HG03432 (cell line): Measurements from ENCODE around the gene ABHD10.
A peak's percentile ranks its signal among the peaks of the same experiment; 100 is the strongest.

ENCODE experiments used
- ATAC-seq: cut with Tn5 transposase; IDR thresholded peaks from one replicate; pipeline ENCODE4 v1.9.1; 2021; ENCODE audit warnings: mild to moderate bottlenecking, moderate library complexity; ENCODE audit not compliant: unreplicated experiment

The ABHD10 gene

GRCh38 chr3:111978583-111979433, at the start of gene ABHD10:
TSS of gene ABHD10 (plus strand) at chr3:111979026. CDS start at chr3:111979062, 36 bp downstream.
- peak; percentile 97 for ATAC-seq

DNA sequence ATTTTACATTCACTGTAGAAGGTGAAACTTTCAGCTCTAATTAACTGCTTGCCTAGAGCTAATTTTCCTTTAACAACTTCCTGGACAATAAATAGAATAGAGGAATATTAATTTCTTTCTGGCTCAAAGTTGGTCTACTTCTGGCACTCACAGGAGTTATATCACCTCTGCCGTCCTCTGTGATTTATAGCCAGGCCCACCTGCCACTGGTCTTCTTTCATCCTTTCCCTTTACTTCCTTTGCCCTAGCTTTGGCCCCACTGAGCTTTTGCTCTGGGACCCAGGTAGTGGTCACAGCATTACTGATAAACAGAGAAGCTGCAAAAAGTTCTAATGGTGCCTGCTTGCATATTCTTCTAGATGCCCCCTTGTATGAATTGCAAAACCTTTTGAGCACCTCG, 49.3 kb upstream of the ABHD10 start:
- ATAC-seq, result no peak

DNA sequence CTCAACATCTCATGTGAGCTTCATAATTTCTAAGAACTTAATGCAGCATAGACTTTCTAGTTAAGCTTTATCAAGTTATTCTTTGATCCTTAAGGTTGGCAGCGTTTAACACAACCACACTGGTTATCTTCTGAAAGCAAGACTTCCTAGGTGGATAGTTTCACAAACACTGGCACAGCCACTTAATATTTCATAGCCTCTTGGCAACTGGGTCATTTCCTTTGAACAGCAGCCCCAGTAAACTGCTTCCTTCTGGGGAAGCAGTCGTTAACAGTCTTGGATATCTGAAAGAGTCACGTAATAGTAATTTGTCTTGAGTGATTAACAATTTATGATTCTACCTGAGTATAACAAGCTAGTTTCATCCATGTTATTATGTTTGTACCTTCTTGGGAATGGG, 45.9 kb upstream of the ABHD10 start:
- no peak for ATAC-seq

- no peak for ATAC-seq
These were observed 42.5 kb upstream of the ABHD10 start for GRCh38 chr3:111936191-111936841.

- ATAC-seq, result no peak
These were observed 41.9 kb upstream of the ABHD10 start for GRCh38 chr3:111936967-111937366.

DNA sequence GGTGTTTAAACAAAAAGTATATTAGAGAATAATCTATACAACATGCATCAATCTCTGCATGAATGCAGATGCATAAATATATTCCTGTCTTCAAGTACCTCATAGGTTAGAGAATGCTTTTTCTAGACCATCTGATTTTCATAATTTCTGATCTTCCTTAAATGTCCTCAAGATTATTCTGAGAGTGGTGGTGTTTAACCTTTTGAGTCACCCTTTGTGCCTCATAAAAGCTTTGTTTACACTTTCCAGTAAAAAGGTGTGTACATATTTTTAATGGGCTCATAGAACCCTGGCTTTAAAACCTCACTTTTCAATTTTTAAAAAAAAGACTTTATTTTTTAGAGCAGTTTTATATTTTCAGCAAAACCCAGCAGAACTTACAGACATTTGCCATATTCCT, 41.0 kb upstream of the ABHD10 start:
- no peak for ATAC-seq

DNA sequence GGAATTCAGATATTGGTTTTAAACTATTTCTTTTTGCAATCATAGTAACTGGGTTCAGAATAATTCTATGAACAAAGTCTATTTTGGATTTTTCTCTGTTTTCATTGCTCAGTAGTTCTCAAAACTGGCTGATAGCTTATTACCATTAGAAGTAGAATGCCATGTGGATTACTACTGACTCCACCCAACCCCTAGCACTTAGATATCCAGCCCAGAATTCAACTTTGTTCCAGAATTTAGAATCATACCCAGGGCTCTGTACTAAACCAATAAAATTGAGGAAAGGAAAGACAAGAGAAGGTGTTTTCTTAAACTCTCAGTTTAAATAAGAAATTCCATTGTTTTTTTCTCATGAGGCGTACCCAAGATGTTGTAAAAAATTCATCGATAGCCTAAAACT, 39.0 kb upstream of the ABHD10 start:
- ATAC-seq, result no peak

DNA sequence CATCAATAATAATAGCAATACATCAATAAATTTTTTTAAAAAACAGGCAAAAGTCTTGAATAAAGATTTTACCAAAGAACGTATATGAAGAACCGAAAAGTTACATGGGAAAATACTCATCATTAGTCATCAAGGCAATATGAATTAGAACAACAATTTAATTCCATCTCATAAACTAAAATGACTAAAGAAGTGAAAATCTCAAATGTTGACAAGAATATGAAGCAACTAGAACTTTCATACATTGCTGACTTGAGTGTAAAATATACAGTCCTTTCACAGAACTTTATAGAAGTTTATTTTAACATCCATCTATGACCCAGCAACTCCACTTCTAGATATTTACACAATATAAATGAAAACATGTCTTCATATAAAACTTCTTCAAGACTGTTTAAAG, 35.3 kb upstream of the ABHD10 start:
- no peak for ATAC-seq

GRCh38 chr3:111944372-111944771, 34.5 kb upstream of the ABHD10 start:
- no peak for ATAC-seq

GRCh38 chr3:111947231-111947630, 31.6 kb upstream of the ABHD10 start:
- ATAC-seq, result no peak

GRCh38 chr3:111948786-111949185, 30.0 kb upstream of the ABHD10 start:
- no peak for ATAC-seq

DNA sequence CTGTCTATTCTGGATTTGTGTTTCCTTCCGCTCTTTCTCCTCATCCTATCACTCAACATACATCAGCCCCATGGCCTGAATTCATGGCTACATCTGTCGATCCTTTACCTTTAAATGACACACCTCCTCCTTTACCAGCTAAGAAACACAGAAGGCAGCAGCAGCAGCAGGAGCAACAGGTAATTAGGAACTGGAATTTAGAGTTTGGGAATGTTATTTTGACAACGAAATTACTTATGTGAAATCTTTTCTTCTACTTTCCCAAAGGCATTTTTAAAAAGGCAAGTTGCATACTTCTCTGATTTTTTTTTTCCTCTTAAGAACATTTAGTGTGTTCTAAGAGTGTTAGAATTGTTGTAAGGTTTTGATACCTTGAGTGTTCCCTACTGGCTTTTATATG, 29.1 kb upstream of the ABHD10 start:
- ATAC-seq, result no peak

DNA sequence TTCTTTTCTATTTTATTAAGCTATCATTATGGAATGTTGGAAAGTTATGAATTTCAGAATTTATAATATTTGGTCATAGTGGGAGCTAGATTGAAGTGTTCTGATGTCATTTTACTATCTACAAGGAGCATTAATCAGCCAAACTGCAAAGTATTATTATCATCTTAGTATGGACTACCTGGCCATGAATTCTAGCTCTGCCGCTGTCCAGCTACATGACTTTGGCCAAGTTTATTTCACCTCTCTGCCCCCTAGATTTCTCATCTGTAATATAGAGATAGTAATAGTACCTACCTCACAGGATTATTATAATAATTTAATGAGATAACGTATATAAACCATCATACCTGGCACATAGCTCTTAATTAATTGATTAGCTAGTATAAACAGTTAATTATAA, 27.8 kb upstream of the ABHD10 start:
- no peak for ATAC-seq

DNA sequence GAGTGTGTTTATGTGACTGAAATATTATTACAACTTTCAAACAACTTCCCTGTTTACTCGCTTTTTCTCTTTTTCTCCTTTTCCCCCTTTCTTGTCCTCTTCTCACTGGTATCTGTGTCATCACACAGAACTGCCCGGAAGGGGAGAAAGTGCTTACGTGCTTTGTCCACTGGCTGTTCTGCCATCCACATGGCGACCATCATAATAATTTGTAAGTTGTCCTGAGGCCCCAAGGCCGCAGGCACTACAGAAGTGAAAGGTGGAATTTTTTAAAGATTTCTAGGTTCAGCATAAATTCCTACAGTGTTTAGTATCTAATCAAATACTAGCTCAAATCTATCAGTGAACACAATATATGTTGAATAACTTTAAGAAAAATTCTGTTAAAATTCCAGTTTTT, 26.7 kb upstream of the ABHD10 start:
- no peak for ATAC-seq

DNA sequence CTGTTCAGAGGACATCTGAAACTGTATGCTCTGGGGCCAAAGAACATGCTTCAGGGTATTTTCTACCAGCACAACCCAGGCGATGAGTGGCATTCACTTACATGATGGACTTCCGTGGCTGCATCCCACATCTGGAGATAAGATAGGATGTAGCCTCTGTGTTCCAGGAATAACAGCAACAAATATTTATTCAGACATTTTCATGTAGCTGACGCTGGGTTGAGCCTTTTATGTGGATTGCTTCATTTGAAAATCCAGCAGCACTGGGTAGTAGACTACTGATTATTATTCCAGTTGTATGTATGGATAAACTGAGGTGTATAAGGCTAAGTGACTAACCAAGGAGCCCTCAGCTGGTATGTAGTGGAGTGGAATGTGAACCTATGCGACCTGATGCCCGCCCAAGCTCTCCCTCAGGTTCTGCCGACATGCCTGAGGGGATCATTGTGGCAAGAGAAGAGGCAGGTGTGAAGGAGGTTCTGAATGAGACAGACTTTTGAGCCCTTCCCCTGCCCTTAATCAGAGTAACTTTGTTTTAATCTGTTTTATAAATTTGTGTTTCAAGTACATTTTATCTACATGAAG, 25.9 kb upstream of the ABHD10 start:
- ATAC-seq, result no peak

- ATAC-seq, result no peak
These were observed 24.4 kb upstream of the ABHD10 start for GRCh38 chr3:111954228-111954990.

DNA sequence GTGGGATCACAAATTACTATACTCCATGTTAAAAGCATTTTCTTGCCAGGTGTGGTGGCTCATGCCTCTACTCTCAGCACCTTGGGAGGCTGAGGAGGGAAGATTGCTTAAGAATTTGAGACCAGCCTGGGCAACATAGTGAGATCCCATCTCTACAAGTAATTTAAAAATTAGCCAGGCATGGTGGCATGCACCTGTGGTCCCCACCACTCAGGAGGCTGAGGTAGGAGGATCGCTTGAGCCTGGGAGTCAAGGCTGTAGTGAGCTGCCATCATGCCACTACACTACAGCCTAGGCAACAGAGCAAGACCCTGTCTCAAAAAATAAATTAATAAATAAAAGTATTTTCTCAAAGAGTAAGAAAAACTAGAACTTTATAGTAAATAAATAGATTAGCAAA, 22.9 kb upstream of the ABHD10 start:
- ATAC-seq, result no peak

GRCh38 chr3:111956449-111956848, 22.4 kb upstream of the ABHD10 start:
- ATAC-seq, result no peak

- ATAC-seq, result no peak
These were observed 21.7 kb upstream of the ABHD10 start for GRCh38 chr3:111956995-111957734.

DNA sequence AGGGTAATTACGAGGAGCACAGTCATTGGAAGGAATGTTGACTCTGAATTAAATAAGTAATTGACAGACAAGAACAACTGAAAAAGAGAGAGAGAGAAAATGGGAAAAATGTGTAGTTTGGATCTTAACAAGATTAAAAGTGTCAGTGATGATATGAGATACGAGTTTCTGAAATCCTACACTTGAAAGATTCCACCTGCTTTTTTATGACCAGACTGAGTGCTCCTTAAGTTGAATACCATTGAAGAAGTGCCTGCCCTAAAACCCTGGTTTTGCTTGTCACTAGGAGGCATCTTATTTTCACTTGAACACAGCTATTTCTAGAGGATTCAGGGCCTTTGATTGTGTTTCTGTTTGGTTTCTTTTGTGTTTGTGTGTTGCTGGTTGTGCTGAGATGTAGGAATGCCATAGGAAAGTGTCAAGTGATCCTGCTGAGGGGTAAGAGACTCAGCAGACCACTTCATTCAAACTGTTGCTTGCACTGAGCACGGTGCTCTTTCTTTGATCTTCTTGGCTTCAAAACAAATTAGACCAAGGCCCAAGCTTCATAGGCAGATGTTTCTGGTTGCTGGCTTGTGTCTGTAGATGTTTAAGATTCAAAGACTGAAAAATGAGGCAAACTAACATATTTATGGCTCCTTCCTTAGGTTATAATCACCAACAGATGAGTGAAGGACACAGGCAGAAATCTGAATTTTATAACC, 17.2 kb upstream of the ABHD10 start:
- no peak for ATAC-seq
